ENCODE data around the gene FOXB2.
"Not testable (repeated sequence)": the region's sequence is repeated elsewhere in the genome, so short reads cannot be mapped to it uniquely, and the experiment has no call there.

The FOXB2 gene

GRCh38 chr9:77028478-77028877 is 9.0 kb downstream of the FOXB2 start:
- no peak overlapping the region for H3K4me3 ChIP-seq (ENCODE audit: control insufficient read depth in 1 of 7, extremely low read depth in 1 of 7, insufficient read depth in 4 of 7, low read depth in 2 of 7, low read length in 6 of 7)
- no CpG with 5 or more reads among the region's 3 CpGs for WGBS (ENCODE audit: insufficient coverage)
- H3K9me3 ChIP-seq (ENCODE audit: control extremely low read depth in 1 of 5, control insufficient read depth in 4 of 5, insufficient read depth in 2 of 5, low read depth in 1 of 5, low read length in 4 of 5), result no peaks in the 10 kb centered on the region
- ChIA-PET CTCF (no interaction called here), POLR2A (no interaction called here)
- H3K4me1 ChIP-seq (ENCODE audit: control extremely low read depth in 1 of 4, control insufficient read depth in 4 of 4, insufficient read depth in 4 of 4, low read length in 3 of 4), result no peaks in the 10 kb centered on the region
- no peak overlapping the region for H3K27ac ChIP-seq (ENCODE audit: insufficient read depth in 1 of 2, low read depth in 1 of 2, low read length in 2 of 2, poor library complexity in 1 of 2, severe bottlenecking in 2 of 2)
- no peaks in the 10 kb centered on the region for H3K36me3 ChIP-seq (ENCODE audit: control insufficient read depth in 4 of 4, insufficient read depth in 4 of 4, low read length in 3 of 4)
- peaks cover 14 to 54% (median 24%) of the 10 kb centered on the region in 5 experiments for H3K27me3 ChIP-seq (replicated peaks in 2 of 5; ENCODE audit: control insufficient read depth in 4 of 5, insufficient read depth in 5 of 5, low read length in 4 of 5)
- no peak for DNase-seq

DNA sequence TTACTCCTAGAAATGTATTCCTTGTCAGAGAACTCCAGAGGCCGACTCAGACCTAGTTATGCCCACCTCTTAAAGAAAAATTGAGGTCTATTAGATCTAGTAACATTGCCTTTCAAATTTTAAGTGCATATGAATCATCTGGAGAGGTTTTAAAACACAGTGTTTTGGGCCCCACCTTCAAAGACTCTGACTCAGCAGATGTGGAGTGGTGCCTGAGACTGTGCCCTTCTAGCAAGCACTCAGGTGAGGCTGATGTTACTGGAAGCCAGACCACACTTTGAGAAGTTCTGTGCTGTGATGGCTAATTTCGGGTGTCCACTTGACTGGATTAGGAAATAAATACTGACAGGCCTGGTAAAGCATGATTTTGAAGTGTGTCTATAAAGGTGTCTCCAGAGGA is 10.6 kb downstream of the FOXB2 start:
- Histone ChIP-seq H3K9me3 (ENCODE audit: control extremely low read depth in 1 of 5, control insufficient read depth in 4 of 5, insufficient read depth in 2 of 5, low read depth in 1 of 5, low read length in 4 of 5) (no peaks in the 10 kb centered on the region), H3K27ac (ENCODE audit: insufficient read depth in 1 of 2, low read depth in 1 of 2, low read length in 2 of 2, poor library complexity in 1 of 2, severe bottlenecking in 2 of 2) (no peak overlapping the region), H3K4me1 (ENCODE audit: control extremely low read depth in 1 of 4, control insufficient read depth in 4 of 4, insufficient read depth in 4 of 4, low read length in 3 of 4) (no peaks in the 10 kb centered on the region), H3K4me3 (ENCODE audit: control insufficient read depth in 1 of 7, extremely low read depth in 1 of 7, insufficient read depth in 4 of 7, low read depth in 2 of 7, low read length in 6 of 7) (no peak overlapping the region), H3K36me3 (ENCODE audit: control insufficient read depth in 4 of 4, insufficient read depth in 4 of 4, low read length in 3 of 4) (no peaks in the 10 kb centered on the region), H3K27me3 (replicated peaks in 2 of 5; ENCODE audit: control insufficient read depth in 4 of 5, insufficient read depth in 5 of 5, low read length in 4 of 5) (peaks cover 10 to 52% (median 13%) of the 10 kb centered on the region in 5 experiments)
- ChIA-PET POLR2A (no interaction called here), CTCF (no interaction called here)
- WGBS (ENCODE audit: insufficient coverage), result 100% methylated on average over 1 of the region's 2 CpGs
- DNase-seq, result no peak

DNA sequence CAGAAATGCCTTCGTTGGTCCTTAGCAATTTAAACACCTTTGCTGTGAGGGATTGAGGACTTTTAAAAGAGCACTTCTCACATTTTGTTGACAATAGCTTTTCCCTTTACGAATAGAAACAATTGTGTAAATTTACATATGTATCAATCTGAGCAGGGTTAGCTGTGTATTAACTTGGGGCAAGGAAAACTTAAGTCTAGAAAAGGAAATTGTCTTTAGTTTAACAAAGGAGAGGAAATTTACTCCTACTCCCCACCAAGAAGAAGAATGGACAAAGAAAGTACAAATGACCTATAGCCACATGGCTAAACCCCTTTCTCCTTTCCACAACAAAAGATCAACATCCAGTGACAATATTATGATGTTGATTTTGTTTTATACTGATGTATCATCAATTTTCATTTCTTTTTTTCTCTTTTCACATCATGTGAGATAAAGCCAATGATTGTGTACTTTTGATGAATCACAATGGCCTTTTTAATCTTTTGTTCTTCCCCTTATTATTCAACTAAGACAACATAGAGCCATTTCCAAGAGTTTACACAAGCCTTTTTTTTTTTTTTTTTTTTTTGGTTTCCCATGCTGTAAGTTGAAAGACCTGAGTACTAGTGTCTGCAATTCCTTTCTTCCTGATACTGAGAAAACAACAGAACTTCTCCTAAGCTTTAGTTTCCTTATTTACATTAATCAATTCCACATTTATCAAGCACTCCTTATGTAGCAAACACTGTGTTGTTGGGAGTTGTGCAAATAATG is 19.0 kb downstream of the FOXB2 start:
- Histone ChIP-seq H3K27ac (ENCODE audit: insufficient read depth in 1 of 2, low read depth in 1 of 2, low read length in 2 of 2, poor library complexity in 1 of 2, severe bottlenecking in 2 of 2) (no peak overlapping the region), H3K4me3 (ENCODE audit: control insufficient read depth in 1 of 7, extremely low read depth in 1 of 7, insufficient read depth in 4 of 7, low read depth in 2 of 7, low read length in 6 of 7) (no peak overlapping the region), H3K27me3 (replicated peaks in 2 of 5; ENCODE audit: control insufficient read depth in 4 of 5, insufficient read depth in 5 of 5, low read length in 4 of 5) (peaks cover 0 to 36% (median 4%) of the 10 kb centered on the region in 5 experiments), H3K9me3 (ENCODE audit: control extremely low read depth in 1 of 5, control insufficient read depth in 4 of 5, insufficient read depth in 2 of 5, low read depth in 1 of 5, low read length in 4 of 5) (no peaks in the 10 kb centered on the region), H3K4me1 (ENCODE audit: control extremely low read depth in 1 of 4, control insufficient read depth in 4 of 4, insufficient read depth in 4 of 4, low read length in 3 of 4) (no peaks in the 10 kb centered on the region), H3K36me3 (ENCODE audit: control insufficient read depth in 4 of 4, insufficient read depth in 4 of 4, low read length in 3 of 4) (no peaks in the 10 kb centered on the region)
- POLR2A ChIA-PET, result interaction anchor here (0.7 kb wide), 1 partner anchor 67 kb away, joined by 3 read pairs; no protein-coding TSS in a partner anchor
- WGBS (ENCODE audit: insufficient coverage), result no CpG with 5 or more reads among the region's 2 CpGs
- no peak for DNase-seq
- CTCF ChIA-PET, result no interaction called here

DNA sequence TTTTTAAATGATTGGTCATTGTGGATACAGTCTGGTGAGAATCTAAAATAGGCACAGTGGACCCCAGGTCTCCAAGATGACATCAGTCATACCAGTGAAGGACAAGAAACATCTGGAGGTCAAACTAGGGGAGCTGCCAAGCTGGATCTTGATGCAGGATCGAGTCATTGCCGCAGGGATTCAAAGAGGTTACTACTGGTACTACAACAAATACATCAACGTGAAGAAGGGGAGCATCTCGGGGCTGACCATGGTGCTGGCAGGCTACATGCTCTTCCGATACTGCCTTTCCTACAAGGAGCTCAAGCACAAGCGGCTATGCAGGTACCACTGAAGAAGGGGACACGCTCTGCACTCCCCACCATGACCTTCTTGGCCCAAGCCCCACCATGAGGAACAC is 20.9 kb downstream of the FOXB2 start:
- H3K9me3 ChIP-seq (ENCODE audit: control extremely low read depth in 1 of 5, control insufficient read depth in 4 of 5, insufficient read depth in 2 of 5, low read depth in 1 of 5, low read length in 4 of 5), result no peaks in the 10 kb centered on the region
- 84% methylated on average over 7 of the region's 7 CpGs for WGBS (ENCODE audit: insufficient coverage)
- H3K4me3 ChIP-seq (ENCODE audit: control insufficient read depth in 1 of 7, extremely low read depth in 1 of 7, insufficient read depth in 4 of 7, low read depth in 2 of 7, low read length in 6 of 7), result no peak overlapping the region
- H3K36me3 ChIP-seq (ENCODE audit: control insufficient read depth in 4 of 4, insufficient read depth in 4 of 4, low read length in 3 of 4), result no peaks in the 10 kb centered on the region
- ChIA-PET CTCF (no interaction called here), POLR2A (no interaction called here)
- peaks cover 0 to 24% (median 4%) of the 10 kb centered on the region in 5 experiments for H3K27me3 ChIP-seq (replicated peaks in 2 of 5; ENCODE audit: control insufficient read depth in 4 of 5, insufficient read depth in 5 of 5, low read length in 4 of 5)
- no peaks in the 10 kb centered on the region for H3K4me1 ChIP-seq (ENCODE audit: control extremely low read depth in 1 of 4, control insufficient read depth in 4 of 4, insufficient read depth in 4 of 4, low read length in 3 of 4)
- no peak overlapping the region for H3K27ac ChIP-seq (ENCODE audit: insufficient read depth in 1 of 2, low read depth in 1 of 2, low read length in 2 of 2, poor library complexity in 1 of 2, severe bottlenecking in 2 of 2)
- DNase-seq, result no peak

GRCh38 chr9:77043743-77044142 is 24.3 kb downstream of the FOXB2 start:
- CTCF ChIA-PET, POLR2A ChIA-PET: not testable (repeated sequence)

DNA sequence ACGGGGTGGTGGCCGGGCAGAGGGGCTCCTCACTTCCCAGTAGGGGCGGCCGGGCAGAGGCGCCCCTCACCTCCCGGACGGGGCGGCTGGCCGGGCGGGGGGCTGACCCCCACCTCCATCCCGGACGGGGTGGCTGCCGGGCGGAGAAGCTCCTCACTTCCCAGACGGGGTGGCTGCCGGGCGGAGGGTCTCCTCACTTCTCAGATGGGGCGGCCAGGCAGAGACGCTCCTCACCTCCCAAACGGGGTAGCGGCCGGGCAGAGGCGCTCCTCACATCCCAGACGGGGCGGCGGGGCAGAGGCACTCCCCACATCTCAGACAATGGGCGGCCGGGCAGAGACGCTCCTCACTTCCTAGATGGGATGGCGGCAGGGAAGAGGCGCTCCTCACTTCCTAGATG is 41.2 kb downstream of the FOXB2 start:
- CTCF ChIA-PET; H3K27me3 ChIP-seq (replicated peaks in 2 of 5; ENCODE audit: control insufficient read depth in 4 of 5, insufficient read depth in 5 of 5, low read length in 4 of 5); POLR2A ChIA-PET; DNase-seq; H3K4me3 ChIP-seq (ENCODE audit: control insufficient read depth in 1 of 7, extremely low read depth in 1 of 7, insufficient read depth in 4 of 7, low read depth in 2 of 7, low read length in 6 of 7); H3K9me3 ChIP-seq (ENCODE audit: control extremely low read depth in 1 of 5, control insufficient read depth in 4 of 5, insufficient read depth in 2 of 5, low read depth in 1 of 5, low read length in 4 of 5); H3K27ac ChIP-seq (ENCODE audit: insufficient read depth in 1 of 2, low read depth in 1 of 2, low read length in 2 of 2, poor library complexity in 1 of 2, severe bottlenecking in 2 of 2); H3K4me1 ChIP-seq (ENCODE audit: control extremely low read depth in 1 of 4, control insufficient read depth in 4 of 4, insufficient read depth in 4 of 4, low read length in 3 of 4); H3K36me3 ChIP-seq (ENCODE audit: control insufficient read depth in 4 of 4, insufficient read depth in 4 of 4, low read length in 3 of 4): not testable (repeated sequence)
- no CpG with 5 or more reads among the region's 31 CpGs for WGBS (ENCODE audit: insufficient coverage)

More at GRCh38 chr9:77043743-77044142, 24.3 kb downstream of the FOXB2 start:
- peaks cover 0 to 23% (median 3%) of the 10 kb centered on the region in 5 experiments for H3K27me3 ChIP-seq (replicated peaks in 2 of 5; ENCODE audit: control insufficient read depth in 4 of 5, insufficient read depth in 5 of 5, low read length in 4 of 5)
- H3K27ac ChIP-seq (ENCODE audit: insufficient read depth in 1 of 2, low read depth in 1 of 2, low read length in 2 of 2, poor library complexity in 1 of 2, severe bottlenecking in 2 of 2); H3K9me3 ChIP-seq (ENCODE audit: control extremely low read depth in 1 of 5, control insufficient read depth in 4 of 5, insufficient read depth in 2 of 5, low read depth in 1 of 5, low read length in 4 of 5); H3K4me3 ChIP-seq (ENCODE audit: control insufficient read depth in 1 of 7, extremely low read depth in 1 of 7, insufficient read depth in 4 of 7, low read depth in 2 of 7, low read length in 6 of 7); H3K4me1 ChIP-seq (ENCODE audit: control extremely low read depth in 1 of 4, control insufficient read depth in 4 of 4, insufficient read depth in 4 of 4, low read length in 3 of 4); DNase-seq; H3K36me3 ChIP-seq (ENCODE audit: control insufficient read depth in 4 of 4, insufficient read depth in 4 of 4, low read length in 3 of 4): not testable (repeated sequence)
- WGBS (ENCODE audit: insufficient coverage), result 100% methylated on average over 2 of the region's 4 CpGs

- no peak overlapping the region for H3K27ac ChIP-seq (ENCODE audit: insufficient read depth in 1 of 2, low read depth in 1 of 2, low read length in 2 of 2, poor library complexity in 1 of 2, severe bottlenecking in 2 of 2)
- H3K4me1 ChIP-seq (ENCODE audit: control extremely low read depth in 1 of 4, control insufficient read depth in 4 of 4, insufficient read depth in 4 of 4, low read length in 3 of 4), result no peaks in the 10 kb centered on the region
- CTCF ChIA-PET, result interaction anchor here (1.2 kb wide), 1 partner anchor 10 kb away, joined by 5 read pairs; no protein-coding TSS in a partner anchor
- H3K36me3 ChIP-seq (ENCODE audit: control insufficient read depth in 4 of 4, insufficient read depth in 4 of 4, low read length in 3 of 4), result no peaks in the 10 kb centered on the region
- no peak overlapping the region for H3K4me3 ChIP-seq (ENCODE audit: control insufficient read depth in 1 of 7, extremely low read depth in 1 of 7, insufficient read depth in 4 of 7, low read depth in 2 of 7, low read length in 6 of 7)
- no peak for DNase-seq
- WGBS (ENCODE audit: insufficient coverage), result 94% methylated on average over 4 of the region's 6 CpGs
- no peaks in the 10 kb centered on the region for H3K27me3 ChIP-seq (replicated peaks in 2 of 5; ENCODE audit: control insufficient read depth in 4 of 5, insufficient read depth in 5 of 5, low read length in 4 of 5)
- POLR2A ChIA-PET, result no interaction called here
- H3K9me3 ChIP-seq (ENCODE audit: control extremely low read depth in 1 of 5, control insufficient read depth in 4 of 5, insufficient read depth in 2 of 5, low read depth in 1 of 5, low read length in 4 of 5), result no peaks in the 10 kb centered on the region
Measured at GRCh38 chr9:77063645-77064285, 44.3 kb downstream of the FOXB2 start.
